HG03442 (cell line): ENCODE measurements around the gene RNLS.
"Not testable (repeated sequence)": the region's sequence is repeated elsewhere in the genome, so short reads cannot be mapped to it uniquely, and the experiment has no call there.

Source experiments
- ATAC-seq: cut with Tn5 transposase; IDR thresholded peaks from one replicate; pipeline ENCODE4 v1.9.1; 2021; ENCODE audit warnings: mild to moderate bottlenecking, moderate library complexity; ENCODE audit not compliant: unreplicated experiment

Gene RNLS

GRCh38 chr10:88392222-88392621, 190.9 kb downstream of the RNLS start:
- peak; percentile 93 for ATAC-seq

GRCh38 chr10:88390041-88390440, 193.1 kb downstream of the RNLS start:
- no peak for ATAC-seq

- no peak for ATAC-seq
Measured at GRCh38 chr10:88389456-88389855, 193.7 kb downstream of the RNLS start.

GRCh38 chr10:88388324-88388723, 194.8 kb downstream of the RNLS start:
- no peak for ATAC-seq

GRCh38 chr10:88386821-88387773, 196.0 kb downstream of the RNLS start:
- no peak for ATAC-seq

GRCh38 chr10:88386204-88386788, 196.8 kb downstream of the RNLS start:
- ATAC-seq: peak; percentile 9

GRCh38 chr10:88385601-88386203, 197.4 kb downstream of the RNLS start:
- peak; percentile 58 for ATAC-seq

- no peak for ATAC-seq
Measured at GRCh38 chr10:88383276-88383675, 199.8 kb downstream of the RNLS start.

- no peak for ATAC-seq
Measured at GRCh38 chr10:88382699-88383098, 200.4 kb downstream of the RNLS start.

- no peak for ATAC-seq
Measured at GRCh38 chr10:88379575-88379974, 203.5 kb downstream of the RNLS start.

GRCh38 chr10:88377510-88377909, 205.6 kb downstream of the RNLS start:
- ATAC-seq: no peak

GRCh38 chr10:88374392-88375175, 208.5 kb downstream of the RNLS start:
- no peak for ATAC-seq

- ATAC-seq: no peak
Measured at GRCh38 chr10:88372881-88373592, 210.1 kb downstream of the RNLS start.

- ATAC-seq: no peak
Measured at GRCh38 chr10:88372051-88372715, 210.9 kb downstream of the RNLS start.

- ATAC-seq: no peak
Measured at GRCh38 chr10:88370713-88371112, 212.4 kb downstream of the RNLS start.

- ATAC-seq: no peak
Measured at GRCh38 chr10:88366772-88367171, 216.3 kb downstream of the RNLS start.

GRCh38 chr10:88361995-88362807, 220.9 kb downstream of the RNLS start:
- ATAC-seq: no peak

- no peak for ATAC-seq
Measured at GRCh38 chr10:88361494-88361893, 221.6 kb downstream of the RNLS start.

GRCh38 chr10:88355750-88356149, 227.4 kb downstream of the RNLS start:
- ATAC-seq: not testable (repeated sequence)
